HTERT RPE-1 (cell line): ENCODE data around the gene C9orf78.
"Not testable (repeated sequence)": the region's sequence is repeated elsewhere in the genome, so short reads cannot be mapped to it uniquely, and the experiment has no call there.

ENCODE experiments used
- in situ Hi-C: fragments of 300-500 bp; cut with MboI; formaldehyde crosslinking; loops from 4 replicates; pipeline ENCODE4 v1.14.3; 2020; ENCODE audit warnings: low sequenced_read_pairs

C9orf78 gene

DNA sequence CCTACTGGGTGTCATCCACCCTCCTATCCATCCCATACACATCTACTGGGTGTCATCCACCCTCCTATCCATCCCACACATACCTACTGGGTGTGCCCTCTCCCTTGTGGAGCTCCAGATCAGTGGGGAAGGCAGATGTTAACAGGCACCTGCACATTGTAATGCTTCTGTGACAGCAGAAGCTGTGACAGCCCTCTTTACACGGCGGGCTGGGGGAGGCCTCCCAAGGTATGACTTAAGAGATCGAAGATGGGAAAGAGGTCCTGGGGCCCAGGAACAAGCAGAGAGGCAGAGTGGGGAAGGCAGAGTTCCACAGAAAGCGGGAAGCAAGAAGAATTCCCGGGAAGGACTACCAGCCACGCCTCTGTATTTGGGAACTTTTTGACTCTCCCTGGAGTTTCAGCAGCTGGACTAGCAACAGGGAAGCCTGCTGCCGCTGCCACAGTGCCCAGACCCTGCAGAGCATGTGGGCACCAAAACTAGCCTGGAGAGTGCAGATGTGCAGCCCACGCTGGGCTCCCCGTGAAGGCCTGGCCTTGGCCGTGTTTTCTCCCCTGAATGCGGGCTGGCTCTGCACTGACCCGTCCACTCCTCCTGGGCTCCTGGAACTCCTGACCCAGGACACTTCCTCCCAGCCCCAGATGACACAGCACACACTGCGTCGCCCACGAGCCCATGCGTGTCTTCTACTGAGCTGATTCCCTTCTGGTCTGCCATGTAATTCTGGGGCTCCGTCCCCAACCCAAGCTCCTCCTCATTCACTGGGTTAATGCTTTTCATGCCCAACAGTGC, 20.4 kb downstream of the C9orf78 start:
- in situ Hi-C loops = no loop called here

DNA sequence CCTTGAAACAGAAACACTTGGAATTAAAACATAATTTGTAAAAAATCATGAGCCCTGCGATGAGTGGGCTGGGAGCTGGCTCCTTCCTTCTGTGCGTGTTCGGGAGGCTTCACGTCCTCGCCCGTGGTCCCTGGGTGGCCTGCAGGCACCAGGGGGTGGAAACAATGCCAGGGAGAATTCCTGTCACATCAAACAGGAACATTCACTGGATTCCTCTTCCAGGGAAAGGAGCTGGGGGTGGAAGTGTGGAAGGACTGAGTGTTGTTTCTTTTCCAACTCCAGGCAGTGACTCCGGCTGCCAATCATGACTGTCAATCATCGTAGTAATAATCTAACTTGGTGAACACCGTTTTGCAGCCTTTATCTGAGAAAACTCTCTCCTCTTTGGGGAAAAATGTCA, 21.4 kb downstream of the C9orf78 start:
- in situ Hi-C loops = no loop called here

- in situ Hi-C loops = no loop called here
These were observed 22.7 kb downstream of the C9orf78 start for GRCh38 chr9:129812385-129812784.

- in situ Hi-C loops = no loop called here
These were observed 23.1 kb downstream of the C9orf78 start for GRCh38 chr9:129811967-129812363.

GRCh38 chr9:129810788-129811187, 24.3 kb downstream of the C9orf78 start:
- in situ Hi-C loops = no loop called here

DNA sequence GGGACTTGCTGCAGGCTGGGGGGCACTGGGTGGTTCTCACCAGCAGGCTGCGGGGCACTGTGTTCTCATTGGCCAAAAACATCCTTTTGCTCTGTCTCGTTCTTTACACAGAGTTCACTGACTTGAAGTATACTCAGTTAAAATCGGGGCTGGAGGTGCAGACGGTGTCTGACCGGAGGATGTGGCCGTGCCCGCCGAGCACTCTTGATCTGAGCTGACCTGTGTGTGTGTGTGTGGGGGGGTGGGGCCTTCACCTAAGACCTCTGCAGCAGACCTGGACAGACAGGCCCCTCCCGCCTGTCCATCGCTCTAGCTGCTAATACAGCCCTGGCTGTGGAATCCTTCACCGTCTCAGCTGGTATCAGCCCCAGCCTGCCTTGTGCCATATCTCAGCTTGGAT, 25.0 kb downstream of the C9orf78 start:
- in situ Hi-C loops = no loop called here

DNA sequence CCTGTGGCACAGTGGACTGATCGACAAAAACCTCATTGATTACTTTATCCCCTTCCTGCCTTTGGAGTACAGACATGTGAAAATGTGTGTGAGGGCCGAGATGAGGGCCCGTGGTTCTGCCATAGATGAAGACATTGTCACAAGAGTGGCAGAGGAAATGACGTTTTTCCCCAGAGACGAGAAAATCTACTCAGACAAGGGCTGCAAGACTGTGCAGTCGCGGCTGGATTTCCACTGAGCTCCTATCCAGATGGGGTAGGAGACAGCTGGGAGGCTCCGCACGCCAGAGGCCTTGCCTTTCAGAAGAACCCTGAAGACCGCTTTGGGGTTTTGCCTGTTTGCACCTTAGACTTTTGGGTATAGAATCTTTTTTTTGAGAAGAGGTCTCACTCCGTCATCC, 25.7 kb downstream of the C9orf78 start:
- in situ Hi-C loops = no loop called here

GRCh38 chr9:129806061-129806460, 29.0 kb downstream of the C9orf78 start:
- in situ Hi-C loops = no loop called here

DNA sequence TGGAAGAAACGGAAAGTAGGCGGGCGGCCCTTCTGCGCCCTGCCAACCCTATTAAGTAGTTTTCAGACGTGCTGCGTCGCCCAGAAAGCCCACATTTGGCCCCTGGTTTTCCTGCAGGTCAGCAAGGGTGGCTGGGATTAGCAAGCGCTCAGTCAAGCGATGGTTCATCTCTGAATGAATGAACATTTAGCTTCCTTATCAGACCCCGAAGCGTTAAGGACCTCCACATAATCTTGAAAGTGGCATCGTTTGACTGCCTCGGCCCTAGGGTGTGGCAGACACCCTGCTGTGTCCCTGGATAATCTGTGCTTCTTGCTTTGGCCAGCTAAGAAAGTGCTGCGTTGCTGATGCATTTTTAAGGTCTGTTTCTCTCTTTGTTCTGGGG, 31.4 kb downstream of the C9orf78 start:
- in situ Hi-C loops = no loop called here

DNA sequence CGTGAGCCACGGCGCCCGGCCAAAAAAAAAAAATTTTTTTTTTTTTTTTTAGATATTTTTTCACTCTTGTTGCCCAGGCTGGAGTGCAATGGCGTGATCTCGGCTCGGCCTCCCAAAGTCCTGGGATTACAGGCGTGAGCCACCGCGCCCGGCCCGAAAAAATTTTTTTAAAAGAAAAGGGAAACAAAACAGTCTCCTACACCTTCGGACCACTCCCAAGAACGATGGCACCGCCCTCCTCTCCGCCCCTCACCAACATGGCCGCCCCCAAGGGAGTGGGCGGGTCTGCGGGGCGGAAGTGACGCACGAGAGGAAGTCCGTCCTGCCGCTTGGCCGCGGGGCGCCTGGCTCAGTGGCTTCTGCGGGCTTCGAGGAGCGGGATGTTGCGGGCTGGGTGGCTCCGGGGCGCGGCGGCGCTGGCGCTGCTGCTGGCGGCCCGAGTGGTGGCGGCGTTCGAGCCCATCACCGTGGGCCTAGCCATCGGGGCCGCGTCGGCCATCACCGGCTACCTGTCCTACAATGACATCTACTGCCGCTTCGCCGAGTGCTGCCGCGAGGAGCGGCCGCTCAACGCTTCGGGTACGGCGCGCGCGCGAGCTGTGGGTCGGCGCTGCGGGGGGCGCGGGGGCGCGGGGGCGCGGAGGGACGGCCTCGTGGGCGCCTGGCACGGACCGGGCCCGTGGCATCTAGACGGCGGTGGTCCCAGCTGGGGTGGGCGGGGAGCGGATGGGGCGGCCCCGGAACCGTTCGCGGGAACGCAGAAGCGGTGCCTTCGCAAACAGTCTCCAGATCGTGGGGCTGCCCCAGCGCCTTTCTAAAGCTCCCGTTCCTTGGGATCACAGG, 32.0 kb downstream of the C9orf78 start, which contains the start of gene TOR1B:
Gene TOR1B (plus strand): TSS at position 352 of the 843 bp plus-strand sequence. CDS start 29 bp downstream, at position 381.
- in situ Hi-C loops = no loop called here

DNA sequence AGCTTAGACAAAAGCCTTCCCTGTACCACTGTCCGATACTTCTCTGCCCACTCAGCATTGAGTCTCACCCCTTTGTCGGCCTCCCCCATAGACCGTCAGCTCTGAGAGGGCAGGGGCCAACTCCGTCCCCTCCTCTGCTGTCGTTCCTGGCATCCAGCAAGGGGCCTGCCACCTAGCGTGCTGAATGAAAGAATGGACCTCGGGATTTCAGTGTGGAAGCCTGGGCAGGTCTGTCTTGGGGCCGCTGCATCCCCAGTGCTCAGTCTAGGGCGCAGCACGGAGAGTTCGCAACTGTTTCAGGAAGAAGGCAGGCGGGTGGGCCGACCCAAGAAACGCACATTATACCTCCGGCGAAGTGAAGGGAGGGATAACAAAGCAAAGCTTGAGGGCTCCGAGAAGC, 33.6 kb downstream of the C9orf78 start:
- in situ Hi-C loops = no loop called here

- in situ Hi-C loops = no loop called here
These were observed 36.1 kb downstream of the C9orf78 start for GRCh38 chr9:129798973-129799372.

- in situ Hi-C loops = not testable (repeated sequence)
These were observed 39.0 kb downstream of the C9orf78 start for GRCh38 chr9:129796029-129796428.

DNA sequence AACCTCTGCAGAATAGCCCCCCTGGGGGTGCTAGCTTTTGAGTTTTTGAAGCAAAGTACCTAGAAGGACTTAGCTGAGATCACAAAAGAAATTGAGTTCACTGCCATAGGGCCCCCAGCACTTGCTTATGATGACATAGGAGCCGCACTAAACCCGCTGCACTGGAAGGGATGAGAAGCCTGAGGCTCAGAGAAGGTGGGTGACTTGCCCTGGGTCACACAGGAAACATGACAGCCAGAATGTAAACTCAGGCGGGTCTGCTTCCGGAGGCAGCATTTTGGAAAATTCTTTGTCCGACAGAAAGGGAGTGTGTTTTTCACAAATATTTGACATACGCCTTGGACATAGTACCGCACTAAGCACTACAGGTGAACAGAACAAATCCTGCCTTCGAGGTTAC, 40.5 kb downstream of the C9orf78 start:
- in situ Hi-C loops = no loop called here

DNA sequence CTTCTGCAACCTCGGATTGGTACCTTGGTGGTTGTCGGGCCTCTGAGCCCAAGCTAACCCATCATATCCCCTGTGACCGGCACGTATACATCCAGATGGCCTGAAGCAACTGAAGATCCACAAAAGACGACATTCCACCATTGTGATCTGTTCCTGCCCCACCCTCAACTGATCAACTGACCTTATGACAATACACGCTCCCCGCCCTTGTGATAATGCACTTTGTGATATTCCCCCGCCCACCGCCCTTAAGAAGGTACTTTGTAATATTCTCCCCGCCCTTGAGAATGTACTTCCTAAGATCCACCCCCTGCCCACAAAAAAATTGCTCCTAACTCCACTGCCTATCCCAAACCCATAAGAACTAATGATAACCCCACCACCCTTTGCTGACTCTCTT, 48.6 kb downstream of the C9orf78 start:
- in situ Hi-C loops = no loop called here

DNA sequence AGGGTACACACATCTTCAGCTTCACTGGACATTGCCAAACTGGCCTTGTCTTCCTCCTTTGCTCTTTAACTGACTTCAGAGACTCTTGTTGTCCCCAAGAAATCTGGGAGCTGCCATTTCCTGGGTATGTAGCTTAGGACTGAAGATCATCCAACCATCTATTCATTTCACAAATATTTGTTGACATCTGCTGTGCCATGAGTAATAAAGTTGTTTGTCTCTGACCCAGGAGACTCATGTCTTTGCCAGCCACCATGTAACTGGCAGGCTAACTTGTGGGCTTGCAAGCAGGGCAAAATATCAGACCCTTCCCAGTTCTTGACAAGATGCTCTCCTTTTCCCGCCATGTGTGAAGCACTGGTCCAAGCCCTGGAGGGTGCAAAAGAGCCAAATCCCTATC, 49.2 kb downstream of the C9orf78 start:
- in situ Hi-C loops = no loop called here

DNA sequence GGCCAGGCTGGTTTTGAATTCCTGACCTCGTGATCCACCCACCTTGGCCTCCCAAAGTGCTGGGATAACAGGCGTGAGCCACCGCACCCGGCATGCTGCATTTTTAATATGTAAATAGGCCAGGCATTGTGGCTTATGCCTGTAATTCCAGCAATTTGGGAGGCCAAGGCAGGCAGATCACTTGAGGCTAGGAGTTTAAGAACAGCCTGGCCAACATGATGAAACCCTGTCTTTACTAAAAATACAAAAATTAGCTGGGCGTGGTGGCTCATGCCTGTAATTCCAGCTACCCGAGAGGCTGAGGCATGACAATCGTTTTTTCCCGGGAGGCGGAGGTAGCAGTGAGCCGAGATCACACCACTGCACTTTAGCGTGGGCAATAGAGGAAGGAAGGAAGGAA, 50.1 kb downstream of the C9orf78 start:
- in situ Hi-C loops = not testable (repeated sequence)

GRCh38 chr9:129783516-129784361, 51.3 kb downstream of the C9orf78 start:
- in situ Hi-C loops = no loop called here

GRCh38 chr9:129781981-129782380, 53.1 kb downstream of the C9orf78 start:
- in situ Hi-C loops = no loop called here

DNA sequence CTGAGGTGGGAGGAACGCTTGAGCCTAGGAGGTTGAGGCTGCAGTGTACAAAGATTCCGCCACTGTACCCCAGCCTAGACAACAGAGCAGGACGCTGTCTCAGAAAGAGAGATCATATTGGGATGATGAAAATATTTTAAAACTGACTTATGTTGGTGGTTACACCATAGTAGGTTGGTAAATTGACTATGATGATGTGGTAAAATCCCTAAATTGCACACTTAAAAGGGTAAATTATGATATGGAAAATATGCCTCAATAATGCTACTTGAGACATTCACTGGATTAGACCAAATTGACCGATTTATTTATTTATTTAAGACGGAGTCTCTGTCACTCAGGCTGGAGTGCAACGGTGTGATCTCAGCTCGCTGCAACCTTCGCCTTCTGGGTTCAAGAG, 53.9 kb downstream of the C9orf78 start:
- in situ Hi-C loops = no loop called here

DNA sequence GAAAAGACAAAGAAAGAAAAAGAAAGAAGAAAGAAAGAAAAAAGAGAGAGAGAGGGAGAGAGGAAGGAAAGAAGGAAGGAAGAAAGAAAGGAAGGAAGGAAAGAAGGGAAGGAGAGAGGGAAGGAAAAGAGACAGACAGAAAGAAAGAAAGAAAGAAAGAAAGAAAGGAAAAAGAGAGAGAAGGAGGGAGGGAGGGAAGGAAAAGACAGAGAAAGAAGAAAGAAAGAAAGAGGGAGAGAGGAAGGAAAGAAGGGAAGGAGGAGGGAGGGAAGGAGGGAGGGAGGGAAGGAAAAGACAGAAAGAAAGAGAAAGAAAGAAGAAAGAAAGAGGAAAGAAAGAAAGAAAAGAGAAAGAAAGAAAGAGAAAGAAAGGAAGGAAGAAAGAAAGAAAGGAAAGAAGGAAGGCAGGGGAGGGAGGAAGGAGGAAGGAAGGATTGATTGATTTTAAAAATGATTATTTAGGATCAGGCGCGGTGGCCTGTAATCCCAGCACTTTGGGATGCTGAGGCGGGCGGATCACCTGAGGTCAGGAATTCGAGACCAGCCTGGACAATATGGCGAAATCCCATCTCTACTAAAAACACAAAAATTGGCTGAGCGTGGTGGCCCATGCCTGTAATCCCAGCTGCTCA, 55.4 kb downstream of the C9orf78 start:
- in situ Hi-C loops = no loop called here
